GM12891 (cell line): Measurements from ENCODE around the gene TRMU.

Experiments used
- POLR2A ChIP-seq: IDR thresholded peaks from 2 replicates; pipeline ENCODE4 v1.6.1; 2011; ENCODE audit warnings: low read depth, low read length, control low read depth
- POLR2AphosphoS5 ChIP-seq: IDR thresholded peaks from 2 replicates; pipeline ENCODE4 v1.6.1; 2011; ENCODE audit warnings: low read depth, low read length, control low read depth
- SPI1 ChIP-seq: IDR thresholded peaks from 2 replicates; pipeline ENCODE4 v1.6.1; 2011; ENCODE audit warnings: low read depth, low read length, control low read depth
- TAF1 ChIP-seq: IDR thresholded peaks from 2 replicates; pipeline ENCODE4 v1.6.1; 2011; ENCODE audit warnings: low read depth, low read length, control low read depth

- TF ChIP-seq POLR2A (no peak), POLR2AphosphoS5 (no peak), TAF1 (no peak), SPI1 (no peak)
Observed at GRCh38 chr22:46339956-46340355, 4.4 kb downstream of the TRMU start.
